GM12875 (cell line): Measurements from ENCODE around the gene GTF3C1.

Experiments
- H3K4me3 ChIP-seq: one replicate; pipeline ENCODE4 v1.5.1; 2011; ENCODE audit warnings: low read depth, low read length, control low read depth
- TF ChIP-seq, protein P1 (sequence below): IDR thresholded peaks from 2 replicates; pipeline ENCODE4 v1.5.1; 2011; ENCODE audit warnings: low read depth, mild to moderate bottlenecking, control low read depth, inconsistent platforms, low read length, moderate library complexity, borderline replicate concordance; ENCODE audit not compliant: insufficient read depth

GTF3C1 gene

DNA sequence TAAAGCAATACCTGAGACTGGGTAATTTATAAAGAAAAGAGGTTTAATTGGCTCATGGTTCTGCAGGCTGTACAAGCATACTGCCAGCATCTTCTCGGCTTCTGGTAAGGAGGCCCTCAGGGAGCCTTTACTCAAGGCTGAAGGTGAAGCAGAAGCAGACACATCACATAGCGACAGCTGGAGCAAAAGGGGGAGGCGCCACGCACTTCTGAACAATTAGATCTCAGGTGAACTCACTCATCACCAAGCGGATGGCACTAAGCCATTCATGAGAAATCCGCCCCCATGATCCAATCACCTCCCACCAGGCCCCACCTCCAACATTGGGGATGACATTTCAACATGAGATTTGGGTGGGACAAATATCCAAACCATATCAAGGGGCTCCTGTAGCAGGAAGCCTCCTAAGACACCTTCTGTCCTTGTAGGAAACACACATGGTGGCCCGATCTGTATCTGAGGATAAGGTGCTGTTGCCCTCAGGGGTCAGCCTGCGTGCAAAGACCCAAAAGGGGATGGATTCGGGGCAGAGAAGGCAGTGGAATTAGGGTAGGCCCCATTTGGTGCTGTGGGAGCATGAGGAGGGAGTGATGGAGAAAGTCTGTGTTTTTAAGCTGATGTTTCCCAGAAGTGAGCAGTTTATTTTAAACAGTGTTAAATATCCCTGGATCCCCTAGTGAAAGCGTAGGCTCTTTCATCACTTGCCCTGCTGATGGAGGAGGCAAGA lies 124.8 kb downstream of the GTF3C1 start:
- TF ChIP-seq, protein P1, sequence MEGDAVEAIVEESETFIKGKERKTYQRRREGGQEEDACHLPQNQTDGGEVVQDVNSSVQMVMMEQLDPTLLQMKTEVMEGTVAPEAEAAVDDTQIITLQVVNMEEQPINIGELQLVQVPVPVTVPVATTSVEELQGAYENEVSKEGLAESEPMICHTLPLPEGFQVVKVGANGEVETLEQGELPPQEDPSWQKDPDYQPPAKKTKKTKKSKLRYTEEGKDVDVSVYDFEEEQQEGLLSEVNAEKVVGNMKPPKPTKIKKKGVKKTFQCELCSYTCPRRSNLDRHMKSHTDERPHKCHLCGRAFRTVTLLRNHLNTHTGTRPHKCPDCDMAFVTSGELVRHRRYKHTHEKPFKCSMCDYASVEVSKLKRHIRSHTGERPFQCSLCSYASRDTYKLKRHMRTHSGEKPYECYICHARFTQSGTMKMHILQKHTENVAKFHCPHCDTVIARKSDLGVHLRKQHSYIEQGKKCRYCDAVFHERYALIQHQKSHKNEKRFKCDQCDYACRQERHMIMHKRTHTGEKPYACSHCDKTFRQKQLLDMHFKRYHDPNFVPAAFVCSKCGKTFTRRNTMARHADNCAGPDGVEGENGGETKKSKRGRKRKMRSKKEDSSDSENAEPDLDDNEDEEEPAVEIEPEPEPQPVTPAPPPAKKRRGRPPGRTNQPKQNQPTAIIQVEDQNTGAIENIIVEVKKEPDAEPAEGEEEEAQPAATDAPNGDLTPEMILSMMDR = no peak
- no peak overlapping the region for H3K4me3 ChIP-seq

DNA sequence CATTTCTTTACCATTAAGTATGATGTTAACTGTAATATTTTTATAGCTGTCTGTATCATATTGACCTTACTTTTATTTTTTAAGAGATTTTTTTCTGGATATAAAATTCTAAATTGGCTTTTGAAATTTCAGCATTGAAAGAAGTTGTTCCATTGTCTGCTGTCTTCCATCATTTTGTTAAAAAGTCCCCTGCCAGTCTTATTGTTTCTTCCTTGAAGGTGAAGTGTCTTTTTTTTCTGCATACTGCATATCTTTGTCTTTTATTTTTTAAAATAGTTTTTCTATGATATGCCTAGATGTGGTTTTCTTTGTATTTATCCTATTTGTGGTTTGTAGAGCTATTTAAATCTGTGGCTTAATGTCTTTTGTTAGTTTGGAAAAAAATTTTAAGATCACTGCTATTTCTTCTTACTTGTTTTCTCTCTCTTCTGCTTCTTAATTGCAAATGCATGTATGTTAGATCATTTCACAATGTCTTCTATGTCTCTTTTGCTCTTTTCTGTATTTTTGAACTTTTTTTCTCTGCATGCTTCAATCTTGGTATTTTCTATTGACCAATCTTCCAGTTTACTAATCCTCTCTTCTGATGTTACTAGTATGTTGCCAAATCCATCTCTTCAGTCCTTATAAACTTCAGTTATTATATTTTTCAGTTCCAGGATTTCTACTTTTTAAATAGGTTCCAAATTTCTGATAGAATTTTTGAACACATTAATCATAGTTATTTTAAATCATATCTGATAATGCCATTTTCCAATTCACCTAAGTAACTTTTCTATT lies 127.6 kb downstream of the GTF3C1 start:
- TF ChIP-seq, protein P1 = no peak
- H3K4me3 ChIP-seq = no peak overlapping the region

GRCh38 chr16:27417047-27417671 lies 132.6 kb downstream of the GTF3C1 start:
- H3K4me3 ChIP-seq = no peak overlapping the region
- TF ChIP-seq, protein P1 = no peak

DNA sequence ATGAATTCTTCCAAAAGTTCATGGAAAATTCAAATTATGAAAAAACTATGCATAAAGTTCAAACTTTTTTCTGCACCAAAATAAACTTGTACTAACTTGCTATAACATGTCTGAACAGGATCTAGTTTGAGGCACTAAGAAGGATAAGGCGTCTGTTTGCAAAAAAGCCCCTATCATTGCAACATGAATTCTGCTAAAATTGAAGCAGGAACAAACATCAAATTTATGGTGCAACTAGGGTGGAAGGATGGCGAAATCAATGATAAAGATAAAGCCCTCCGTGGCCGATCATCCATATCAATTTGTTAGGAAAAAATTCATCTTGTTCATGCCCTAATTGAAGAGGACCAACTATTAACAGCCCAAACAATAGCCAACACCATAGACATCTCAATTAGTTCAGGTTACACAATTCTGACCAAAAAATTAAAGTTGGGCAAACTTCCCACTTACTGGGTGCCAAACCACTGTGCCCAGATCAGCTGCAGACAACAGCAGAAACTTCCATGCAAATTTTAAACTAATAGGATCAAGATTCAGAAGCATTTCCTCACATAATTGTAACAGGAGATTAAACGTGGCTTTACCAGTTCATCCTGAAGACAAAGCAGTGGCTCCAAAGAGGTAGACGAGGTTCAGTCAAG lies 134.8 kb downstream of the GTF3C1 start:
- TF ChIP-seq, protein P1 = no peak
- H3K4me3 ChIP-seq = no peak overlapping the region

GRCh38 chr16:27413956-27414355 lies 135.8 kb downstream of the GTF3C1 start:
- TF ChIP-seq, protein P1 = no peak

DNA sequence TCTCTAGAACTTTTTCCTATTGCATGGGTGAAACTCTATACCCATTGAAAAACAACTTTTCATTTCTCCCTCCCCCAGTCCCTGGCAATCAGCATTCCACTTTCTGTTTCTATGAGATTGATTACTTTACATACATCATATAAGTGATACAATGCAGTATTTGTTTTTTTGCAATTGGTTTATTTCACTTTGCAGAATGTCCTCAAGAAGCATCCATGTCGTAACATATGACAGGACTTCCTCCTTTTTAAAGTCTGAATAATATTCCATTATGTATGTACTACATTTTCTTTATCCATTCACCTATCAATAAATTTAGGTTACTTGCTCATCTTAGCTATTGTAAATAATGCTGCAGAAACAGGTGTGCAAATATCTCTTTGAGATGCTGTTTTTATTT lies 139.0 kb downstream of the GTF3C1 start:
- TF ChIP-seq, protein P1 = no peak
- no peak overlapping the region for H3K4me3 ChIP-seq

More at GRCh38 chr16:27413956-27414355, 135.8 kb downstream of the GTF3C1 start:
- no peak overlapping the region for H3K4me3 ChIP-seq
